Activated gamma-delta T cell treated with anti-CD3 and anti-CD28 coated beads, Interleukin-2, amount 50 U/mL, for 16 hours (primary cell): Measurements from ENCODE around the gene SYNPO.

ENCODE experiments used
- DNase-seq: peaks from one replicate; pipeline ENCODE4 v3.0.0-alpha.2; 2020; ENCODE audit warnings: low read depth

SYNPO gene

GRCh38 chr5:150658699-150659265 is 18.3 kb downstream of the SYNPO start:
- DNase-seq: no peak

GRCh38 chr5:150659360-150660107 is 19.1 kb downstream of the SYNPO start:
- no peak for DNase-seq

GRCh38 chr5:150660108-150660831 is 19.8 kb downstream of the SYNPO start:
- DNase-seq: no peak

GRCh38 chr5:150661086-150661485 is 20.6 kb downstream of the SYNPO start, which contains the start of gene MYOZ3:
Gene MYOZ3, plus strand, starts transcription at chr5:150661251. Its CDS starts 1,691 bp downstream, at chr5:150662942.
- DNase-seq: no peak

GRCh38 chr5:150661821-150662596 is 21.5 kb downstream of the SYNPO start:
- no peak for DNase-seq

- no peak for DNase-seq
These were observed 22.5 kb downstream of the SYNPO start for GRCh38 chr5:150662731-150663516.

- DNase-seq: no peak
These were observed 23.5 kb downstream of the SYNPO start for GRCh38 chr5:150663936-150664335.

GRCh38 chr5:150665044-150665443 is 24.6 kb downstream of the SYNPO start:
- DNase-seq: no peak

GRCh38 chr5:150670275-150670947 is 30.0 kb downstream of the SYNPO start:
- DNase-seq: no peak

GRCh38 chr5:150670948-150671310 is 30.5 kb downstream of the SYNPO start:
- no peak for DNase-seq

GRCh38 chr5:150671509-150672236 is 31.2 kb downstream of the SYNPO start:
- DNase-seq: no peak

GRCh38 chr5:150672237-150672883 is 31.9 kb downstream of the SYNPO start:
- no peak for DNase-seq

GRCh38 chr5:150672884-150673275 is 32.4 kb downstream of the SYNPO start:
- DNase-seq: no peak

GRCh38 chr5:150674341-150674821 is 33.9 kb downstream of the SYNPO start:
- DNase-seq: no peak

GRCh38 chr5:150675069-150675468 is 34.6 kb downstream of the SYNPO start:
- DNase-seq: no peak

- DNase-seq: no peak
These were observed 36.1 kb downstream of the SYNPO start for GRCh38 chr5:150676578-150676977.

- DNase-seq: no peak
These were observed 48.7 kb downstream of the SYNPO start for GRCh38 chr5:150689120-150689519.

- no peak for DNase-seq
These were observed 50.3 kb downstream of the SYNPO start for GRCh38 chr5:150690760-150691159.

GRCh38 chr5:150692276-150692675 is 51.8 kb downstream of the SYNPO start:
- DNase-seq: no peak

- no peak for DNase-seq
These were observed 54.2 kb downstream of the SYNPO start for GRCh38 chr5:150694612-150695011.
